Measurements from ENCODE around the gene KBTBD4.

KBTBD4 gene

DNA sequence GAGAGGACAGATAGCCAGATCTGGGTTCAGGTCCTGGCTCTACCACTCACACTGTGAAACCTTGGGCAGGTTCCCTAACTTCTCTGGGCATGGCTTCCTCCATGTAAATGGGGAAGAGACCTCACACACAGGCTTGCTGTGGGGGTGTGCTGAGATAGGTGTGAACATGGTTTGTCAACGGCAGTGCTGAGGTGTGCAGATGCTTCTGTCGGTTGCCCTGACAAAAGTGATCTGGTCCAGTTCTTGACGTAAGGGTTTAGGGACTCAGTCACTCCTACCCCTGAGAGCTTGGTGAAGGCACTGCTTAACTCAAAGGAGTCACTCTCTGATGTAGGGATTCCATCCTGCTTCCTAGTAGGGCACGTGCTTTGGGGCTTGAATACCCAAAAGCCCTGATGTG, 13.5 kb upstream of the KBTBD4 start:
- DNase-seq (ENCODE audit: low read depth), result no peak
- no peak overlapping the region for H3K4me3 ChIP-seq (ENCODE audit: low read depth, low read length)
- TF ChIP-seq, protein P1, sequence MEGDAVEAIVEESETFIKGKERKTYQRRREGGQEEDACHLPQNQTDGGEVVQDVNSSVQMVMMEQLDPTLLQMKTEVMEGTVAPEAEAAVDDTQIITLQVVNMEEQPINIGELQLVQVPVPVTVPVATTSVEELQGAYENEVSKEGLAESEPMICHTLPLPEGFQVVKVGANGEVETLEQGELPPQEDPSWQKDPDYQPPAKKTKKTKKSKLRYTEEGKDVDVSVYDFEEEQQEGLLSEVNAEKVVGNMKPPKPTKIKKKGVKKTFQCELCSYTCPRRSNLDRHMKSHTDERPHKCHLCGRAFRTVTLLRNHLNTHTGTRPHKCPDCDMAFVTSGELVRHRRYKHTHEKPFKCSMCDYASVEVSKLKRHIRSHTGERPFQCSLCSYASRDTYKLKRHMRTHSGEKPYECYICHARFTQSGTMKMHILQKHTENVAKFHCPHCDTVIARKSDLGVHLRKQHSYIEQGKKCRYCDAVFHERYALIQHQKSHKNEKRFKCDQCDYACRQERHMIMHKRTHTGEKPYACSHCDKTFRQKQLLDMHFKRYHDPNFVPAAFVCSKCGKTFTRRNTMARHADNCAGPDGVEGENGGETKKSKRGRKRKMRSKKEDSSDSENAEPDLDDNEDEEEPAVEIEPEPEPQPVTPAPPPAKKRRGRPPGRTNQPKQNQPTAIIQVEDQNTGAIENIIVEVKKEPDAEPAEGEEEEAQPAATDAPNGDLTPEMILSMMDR (IDR thresholded peaks at IDR 0.05; ENCODE audit: control insufficient read depth, extremely low read depth, insufficient read depth), result no peak

GRCh38 chr11:47591764-47592163, 13.0 kb upstream of the KBTBD4 start:
- H3K4me3 ChIP-seq (ENCODE audit: low read depth, low read length), result no peak overlapping the region
- DNase-seq (ENCODE audit: low read depth), result no peak
- TF ChIP-seq, protein P1 (IDR thresholded peaks at IDR 0.05; ENCODE audit: control insufficient read depth, extremely low read depth, insufficient read depth), result no peak

- TF ChIP-seq, protein P1 (IDR thresholded peaks at IDR 0.05; ENCODE audit: control insufficient read depth, extremely low read depth, insufficient read depth), result no peak
- no peak overlapping the region for H3K4me3 ChIP-seq (ENCODE audit: low read depth, low read length)
- DNase-seq (ENCODE audit: low read depth), result no peak
Observed at GRCh38 chr11:47589977-47590861, 11.4 kb upstream of the KBTBD4 start.

DNA sequence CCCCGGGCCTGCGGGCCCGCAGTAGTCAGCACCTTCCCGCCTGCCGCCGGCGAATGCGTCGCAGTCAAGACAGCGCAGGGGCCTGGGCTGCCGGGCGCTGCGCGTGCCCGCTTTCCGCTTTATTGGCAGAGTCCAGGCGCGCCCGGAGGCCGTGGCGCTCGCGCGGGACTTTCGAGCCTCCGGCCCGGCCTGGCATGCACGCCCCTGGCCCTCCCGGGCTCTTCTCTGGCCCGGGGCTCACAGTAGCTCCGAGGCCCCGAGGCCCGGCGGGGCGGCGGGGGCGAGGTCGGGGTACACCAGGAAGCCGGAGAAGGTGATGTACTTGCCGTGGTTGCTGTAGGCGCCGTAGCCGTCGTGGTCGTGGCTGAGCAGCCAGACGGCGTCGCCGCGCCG, 10.8 kb upstream of the KBTBD4 start:
- TF ChIP-seq, protein P1 (IDR thresholded peaks at IDR 0.05; ENCODE audit: control insufficient read depth, extremely low read depth, insufficient read depth), result no peak
- no peak for DNase-seq (ENCODE audit: low read depth)
- H3K4me3 ChIP-seq (ENCODE audit: low read depth, low read length), result no peak overlapping the region

DNA sequence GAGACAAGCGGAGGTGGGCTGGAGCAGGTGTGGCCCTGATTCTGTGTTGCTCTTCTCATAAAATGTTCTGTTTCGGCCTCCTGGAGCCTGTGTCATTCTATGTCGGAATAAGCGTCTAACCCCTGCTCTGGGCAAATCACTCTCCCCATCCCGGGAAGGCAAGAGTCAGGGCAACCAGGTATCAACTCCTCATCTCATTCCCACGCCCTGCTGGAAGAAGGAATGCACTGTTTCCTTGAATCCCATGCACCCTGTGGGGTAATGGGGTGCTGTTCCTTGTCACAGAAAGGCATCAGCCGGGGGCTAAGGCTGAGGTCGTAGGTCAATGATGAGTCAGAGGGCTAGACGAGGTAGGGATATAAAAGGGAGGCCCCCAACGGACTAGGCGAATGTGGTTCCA, 10.3 kb upstream of the KBTBD4 start:
- no peak for DNase-seq (ENCODE audit: low read depth)
- TF ChIP-seq, protein P1 (IDR thresholded peaks at IDR 0.05; ENCODE audit: control insufficient read depth, extremely low read depth, insufficient read depth), result no peak
- H3K4me3 ChIP-seq (ENCODE audit: low read depth, low read length), result no peak overlapping the region

- no peak overlapping the region for H3K4me3 ChIP-seq (ENCODE audit: low read depth, low read length)
- DNase-seq (ENCODE audit: low read depth), result no peak
- TF ChIP-seq, protein P1 (IDR thresholded peaks at IDR 0.05; ENCODE audit: control insufficient read depth, extremely low read depth, insufficient read depth), result no peak
Observed at GRCh38 chr11:47587723-47588326, 9.1 kb upstream of the KBTBD4 start.
